ENCODE results near the gene DLG5. TPM values are rescaled to one million over a fixed set of nuclear protein-coding genes. Genes with fewer than 3 reads are reported as not detected.

Gene DLG5
- total RNA-seq, 4 donors from 2014 or later = 28.6 to 51.2 (median 40.3) TPM

DNA sequence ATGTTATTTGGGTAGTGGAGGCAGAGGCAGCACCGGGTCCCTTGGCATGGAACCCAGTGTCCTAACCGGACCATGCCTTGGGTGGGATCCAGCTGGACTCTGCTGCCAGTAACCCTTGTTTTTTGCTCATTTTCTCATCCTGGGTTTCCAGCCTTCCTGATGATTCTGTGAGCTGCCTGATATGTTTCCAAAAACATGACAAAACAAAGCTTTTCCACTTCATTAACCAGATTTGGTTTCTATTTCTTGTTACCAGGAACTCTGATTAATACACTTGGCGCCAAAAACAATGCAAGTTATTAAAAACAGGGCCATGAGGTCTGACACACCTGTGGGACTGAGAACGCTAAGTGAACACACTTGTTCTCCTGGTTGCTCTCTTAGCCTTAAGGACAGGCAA, 32.8 kb upstream of the DLG5 start:
- in situ Hi-C loops (cut with MboI; ENCODE audit: low sequenced_read_pairs in 4 of 4) = no loop called here
- H3K27ac ChIP-seq = no peak overlapping the region
- intact Hi-C loops (cut with DNase I; ENCODE audit: low total_unique reads) = no loop called here

DNA sequence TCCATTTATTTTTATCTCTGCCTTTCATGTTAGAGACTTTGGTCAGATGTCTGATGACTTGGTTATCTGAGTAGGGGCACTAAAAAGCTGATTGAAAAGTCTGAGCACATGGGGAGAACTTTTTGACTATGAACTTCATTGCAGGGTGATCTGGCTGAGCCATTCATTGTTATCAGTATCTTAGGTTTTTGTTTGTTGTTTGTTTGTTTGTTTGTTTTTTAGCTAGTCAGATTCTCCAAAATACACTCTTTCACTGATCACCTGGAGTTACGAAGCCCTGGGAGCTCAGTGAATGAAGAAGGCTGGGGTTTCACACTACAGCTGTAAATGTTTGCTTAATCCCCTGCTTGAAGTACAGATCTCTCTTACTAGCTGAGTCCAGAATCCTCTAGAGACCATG, 28.6 kb upstream of the DLG5 start:
- Histone ChIP-seq H3K36me3 (no peaks in the 10 kb centered on the region), H3K4me3 (no peak overlapping the region), H3K4me1 (no peaks in the 10 kb centered on the region), H3K9me3 (peaks cover 0 to 14% (median 3%) of the 10 kb centered on the region in 3 donors), H3K27ac (no peak overlapping the region), H3K27me3 (no peaks in the 10 kb centered on the region)
- DNase-seq (no peak), ATAC-seq (no peak)
- TF ChIP-seq POLR2A (IDR thresholded peaks at IDR 0.05) = no peak
- TF ChIP-seq, protein P1, sequence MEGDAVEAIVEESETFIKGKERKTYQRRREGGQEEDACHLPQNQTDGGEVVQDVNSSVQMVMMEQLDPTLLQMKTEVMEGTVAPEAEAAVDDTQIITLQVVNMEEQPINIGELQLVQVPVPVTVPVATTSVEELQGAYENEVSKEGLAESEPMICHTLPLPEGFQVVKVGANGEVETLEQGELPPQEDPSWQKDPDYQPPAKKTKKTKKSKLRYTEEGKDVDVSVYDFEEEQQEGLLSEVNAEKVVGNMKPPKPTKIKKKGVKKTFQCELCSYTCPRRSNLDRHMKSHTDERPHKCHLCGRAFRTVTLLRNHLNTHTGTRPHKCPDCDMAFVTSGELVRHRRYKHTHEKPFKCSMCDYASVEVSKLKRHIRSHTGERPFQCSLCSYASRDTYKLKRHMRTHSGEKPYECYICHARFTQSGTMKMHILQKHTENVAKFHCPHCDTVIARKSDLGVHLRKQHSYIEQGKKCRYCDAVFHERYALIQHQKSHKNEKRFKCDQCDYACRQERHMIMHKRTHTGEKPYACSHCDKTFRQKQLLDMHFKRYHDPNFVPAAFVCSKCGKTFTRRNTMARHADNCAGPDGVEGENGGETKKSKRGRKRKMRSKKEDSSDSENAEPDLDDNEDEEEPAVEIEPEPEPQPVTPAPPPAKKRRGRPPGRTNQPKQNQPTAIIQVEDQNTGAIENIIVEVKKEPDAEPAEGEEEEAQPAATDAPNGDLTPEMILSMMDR (IDR thresholded peaks at IDR 0.05 in 4 of 5, conservative IDR thresholded peaks at IDR 0.05 in 1 of 5) = no peak
- in situ Hi-C loops (cut with MboI; ENCODE audit: low sequenced_read_pairs in 4 of 4) (no loop called here), intact Hi-C loops (cut with DNase I; ENCODE audit: low total_unique reads) (no loop called here)

More for the DNA sequence above, 32.8 kb upstream of the DLG5 start:
- DNase-seq = no peak
- H3K4me3 ChIP-seq = no peak overlapping the region
- TF ChIP-seq, protein P1 (IDR thresholded peaks at IDR 0.05 in 4 of 5, conservative IDR thresholded peaks at IDR 0.05 in 1 of 5) = no peak
- no peak for TF ChIP-seq POLR2A (IDR thresholded peaks at IDR 0.05)
- ATAC-seq = no peak
- no peaks in the 10 kb centered on the region for H3K36me3 ChIP-seq
- H3K27me3 ChIP-seq = no peaks in the 10 kb centered on the region
- no peaks in the 10 kb centered on the region for H3K9me3 ChIP-seq
- no peaks in the 10 kb centered on the region for H3K4me1 ChIP-seq

DNA sequence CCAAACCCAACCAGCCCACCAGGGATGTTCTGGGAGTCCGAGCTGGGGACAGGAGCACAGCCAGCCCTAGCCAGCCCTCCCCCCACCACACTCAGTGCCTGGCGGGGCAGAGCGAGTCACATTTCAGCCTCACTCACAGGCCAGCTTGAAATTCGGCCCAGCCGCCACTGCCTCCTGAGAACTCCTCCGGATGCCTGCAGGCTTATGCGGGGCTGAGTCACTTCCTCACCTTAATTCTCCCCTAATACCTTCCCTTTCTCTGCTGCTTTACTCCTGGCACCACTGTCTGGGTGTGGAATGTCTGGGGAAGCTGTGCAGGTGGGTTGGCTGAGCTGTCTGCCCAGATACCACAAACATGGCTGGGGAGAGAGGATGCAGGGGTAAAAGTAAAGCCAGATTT, 22.6 kb upstream of the DLG5 start:
- DNase-seq (peak; percentile 80 to 87), ATAC-seq (peak; percentile 97 to 98)
- Histone ChIP-seq H3K9me3 (peaks cover 0 to 14% (median 3%) of the 10 kb centered on the region in 3 donors), H3K27me3 (no peaks in the 10 kb centered on the region), H3K4me1 (peaks cover 11 to 15% of the 10 kb centered on the region in 2 donors), H3K4me3 (no peak overlapping the region), H3K27ac (peak overlapping the region; percentile 76 to 85 (median 80)), H3K36me3 (no peaks in the 10 kb centered on the region)
- in situ Hi-C loops (cut with MboI; ENCODE audit: low sequenced_read_pairs in 4 of 4) (no loop called here), intact Hi-C loops (cut with DNase I; ENCODE audit: low total_unique reads) (no loop called here)
- TF ChIP-seq, protein P1 (IDR thresholded peaks at IDR 0.05 in 4 of 5, conservative IDR thresholded peaks at IDR 0.05 in 1 of 5) = no peak
- no peak for TF ChIP-seq POLR2A (IDR thresholded peaks at IDR 0.05)

DNA sequence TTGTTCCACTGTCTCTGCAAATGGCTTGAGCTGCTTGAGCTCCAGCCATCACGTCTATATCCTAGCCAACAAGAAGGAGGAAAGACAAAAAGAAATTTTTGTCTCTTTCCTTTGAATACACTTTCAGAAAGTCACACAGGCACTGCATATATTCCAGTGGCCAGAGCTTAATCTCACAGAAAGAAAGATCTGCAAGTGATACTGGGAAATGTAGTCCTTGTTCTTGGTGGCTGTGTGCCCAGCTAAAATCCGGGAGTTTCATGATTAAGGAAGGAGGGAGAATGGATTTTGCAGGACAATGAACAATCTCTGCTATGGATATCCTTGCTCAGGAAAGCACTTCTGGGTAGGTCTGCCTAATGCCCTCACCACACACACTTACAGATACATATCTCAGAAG, 19.5 kb upstream of the DLG5 start:
- TF ChIP-seq, protein P1 (IDR thresholded peaks at IDR 0.05 in 4 of 5, conservative IDR thresholded peaks at IDR 0.05 in 1 of 5) = no peak
- no peak for TF ChIP-seq POLR2A (IDR thresholded peaks at IDR 0.05)
- no peak for DNase-seq
- ATAC-seq = no peak
- intact Hi-C loops (cut with DNase I; ENCODE audit: low total_unique reads) = no loop called here
- H3K27ac ChIP-seq = no peak overlapping the region
- peaks cover 0 to 5% (median 3%) of the 10 kb centered on the region in 3 donors for H3K9me3 ChIP-seq
- in situ Hi-C loops (cut with MboI; ENCODE audit: low sequenced_read_pairs in 4 of 4) = no loop called here
- H3K36me3 ChIP-seq = no peaks in the 10 kb centered on the region
- H3K27me3 ChIP-seq = no peaks in the 10 kb centered on the region
- H3K4me1 ChIP-seq = peaks cover 15% of the 10 kb centered on the region in 2 donors
- no peak overlapping the region for H3K4me3 ChIP-seq

DNA sequence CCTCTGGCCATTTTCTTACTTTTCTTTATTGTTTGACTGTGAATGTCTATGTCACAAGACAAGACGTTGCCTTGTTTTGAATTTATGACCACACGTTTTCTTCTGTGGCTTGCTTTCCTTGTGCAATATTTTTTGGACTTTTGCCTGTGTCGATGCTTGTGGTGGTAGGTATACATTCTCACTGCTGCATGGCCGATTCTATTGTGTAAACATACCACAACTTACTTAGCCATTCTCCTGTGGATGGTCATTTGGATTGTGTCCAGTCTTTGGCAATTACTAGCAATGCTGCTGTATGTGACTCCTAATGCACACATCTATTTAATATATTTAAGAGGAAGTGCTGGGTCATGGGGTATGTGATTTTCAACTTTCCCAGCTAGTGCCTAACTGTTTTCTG, 18.0 kb upstream of the DLG5 start:
- ATAC-seq (no peak), DNase-seq (no peak)
- in situ Hi-C loops (cut with MboI; ENCODE audit: low sequenced_read_pairs in 4 of 4) (no loop called here), intact Hi-C loops (cut with DNase I; ENCODE audit: low total_unique reads) (no loop called here)
- Histone ChIP-seq H3K27me3 (no peaks in the 10 kb centered on the region), H3K9me3 (no peaks in the 10 kb centered on the region), H3K4me3 (no peak overlapping the region), H3K27ac (no peak overlapping the region), H3K36me3 (no peaks in the 10 kb centered on the region), H3K4me1 (peaks cover 16 to 17% of the 10 kb centered on the region in 2 donors)
- no peak for TF ChIP-seq POLR2A (IDR thresholded peaks at IDR 0.05)
- TF ChIP-seq, protein P1 (IDR thresholded peaks at IDR 0.05 in 4 of 5, conservative IDR thresholded peaks at IDR 0.05 in 1 of 5) = no peak

All from gastrocnemius medialis (tissue), 4 donors.